AG09319 (cell line): ENCODE measurements around the gene CLIC5.

Experiments
- DNase-seq: peaks from one replicate; pipeline ENCODE4 v3.0.0-alpha.2; 2010; ENCODE audit warnings: low read depth; ENCODE audit errors: extremely low read depth
- TF ChIP-seq, protein P1 (sequence below): IDR thresholded peaks from 2 replicates; pipeline ENCODE4 v1.5.1; 2011; ENCODE audit warnings: low read depth, mild to moderate bottlenecking, inconsistent platforms, low read length, moderate library complexity

Gene CLIC5

GRCh38 chr6:45900808-45901752 is 114.6 kb downstream of the CLIC5 start:
- peak; percentile 23 for DNase-seq

DNA sequence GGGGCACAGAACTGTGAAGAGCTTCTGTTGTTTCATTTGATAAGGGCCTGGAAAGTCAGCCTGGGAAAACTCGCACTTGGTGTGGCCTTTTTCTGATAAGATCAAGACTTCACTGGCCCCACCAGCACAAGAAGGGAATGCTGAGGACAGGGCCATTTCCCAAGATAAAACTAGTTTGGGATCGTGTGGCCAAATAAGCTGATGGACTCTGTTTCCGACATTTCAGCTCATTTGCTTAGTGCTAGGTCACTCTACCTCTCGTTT is 116.0 kb downstream of the CLIC5 start:
- TF ChIP-seq, protein P1, sequence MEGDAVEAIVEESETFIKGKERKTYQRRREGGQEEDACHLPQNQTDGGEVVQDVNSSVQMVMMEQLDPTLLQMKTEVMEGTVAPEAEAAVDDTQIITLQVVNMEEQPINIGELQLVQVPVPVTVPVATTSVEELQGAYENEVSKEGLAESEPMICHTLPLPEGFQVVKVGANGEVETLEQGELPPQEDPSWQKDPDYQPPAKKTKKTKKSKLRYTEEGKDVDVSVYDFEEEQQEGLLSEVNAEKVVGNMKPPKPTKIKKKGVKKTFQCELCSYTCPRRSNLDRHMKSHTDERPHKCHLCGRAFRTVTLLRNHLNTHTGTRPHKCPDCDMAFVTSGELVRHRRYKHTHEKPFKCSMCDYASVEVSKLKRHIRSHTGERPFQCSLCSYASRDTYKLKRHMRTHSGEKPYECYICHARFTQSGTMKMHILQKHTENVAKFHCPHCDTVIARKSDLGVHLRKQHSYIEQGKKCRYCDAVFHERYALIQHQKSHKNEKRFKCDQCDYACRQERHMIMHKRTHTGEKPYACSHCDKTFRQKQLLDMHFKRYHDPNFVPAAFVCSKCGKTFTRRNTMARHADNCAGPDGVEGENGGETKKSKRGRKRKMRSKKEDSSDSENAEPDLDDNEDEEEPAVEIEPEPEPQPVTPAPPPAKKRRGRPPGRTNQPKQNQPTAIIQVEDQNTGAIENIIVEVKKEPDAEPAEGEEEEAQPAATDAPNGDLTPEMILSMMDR = no peak
- no peak for DNase-seq

More at GRCh38 chr6:45900808-45901752, 114.6 kb downstream of the CLIC5 start:
- TF ChIP-seq, protein P1 = no peak

GRCh38 chr6:45898941-45899682 is 116.5 kb downstream of the CLIC5 start:
- TF ChIP-seq, protein P1 = no peak
- DNase-seq = no peak

- DNase-seq = peak; percentile 88
- TF ChIP-seq, protein P1 = no peak
These were observed 118.7 kb downstream of the CLIC5 start for GRCh38 chr6:45896783-45897441.

GRCh38 chr6:45895569-45895968 is 120.1 kb downstream of the CLIC5 start:
- TF ChIP-seq, protein P1 = no peak
- no peak for DNase-seq

GRCh38 chr6:45892696-45893245 is 122.9 kb downstream of the CLIC5 start:
- TF ChIP-seq, protein P1 = no peak
- DNase-seq = no peak
